Body of pancreas (tissue), 4 donors: ENCODE results near the gene SCGN.

Experiments used
- POLR2A ChIP-seq, 3 donors: fragments of 450-650 bp; IDR thresholded peaks; one replicate each; pipeline ENCODE4 v1.6.1; 2016; ENCODE audit warnings: antibody characterized with exemption in 3 of 3, mild to moderate bottlenecking in 2 of 3
- TF ChIP-seq, protein P1 (sequence below), 7 experiments: fragments of 450-650 bp in 4 of 7; fragments of 200-600 bp in 3 of 7; sonication (generic) in 3 of 7; IDR thresholded peaks; one replicate each; pipeline ENCODE4 v1.5.1; 2016 to 2019; ENCODE audit warnings: antibody characterized with exemption in 7 of 7

GRCh38 chr6:25619217-25619616 lies 32.8 kb upstream of the SCGN start:
- TF ChIP-seq, protein P1, sequence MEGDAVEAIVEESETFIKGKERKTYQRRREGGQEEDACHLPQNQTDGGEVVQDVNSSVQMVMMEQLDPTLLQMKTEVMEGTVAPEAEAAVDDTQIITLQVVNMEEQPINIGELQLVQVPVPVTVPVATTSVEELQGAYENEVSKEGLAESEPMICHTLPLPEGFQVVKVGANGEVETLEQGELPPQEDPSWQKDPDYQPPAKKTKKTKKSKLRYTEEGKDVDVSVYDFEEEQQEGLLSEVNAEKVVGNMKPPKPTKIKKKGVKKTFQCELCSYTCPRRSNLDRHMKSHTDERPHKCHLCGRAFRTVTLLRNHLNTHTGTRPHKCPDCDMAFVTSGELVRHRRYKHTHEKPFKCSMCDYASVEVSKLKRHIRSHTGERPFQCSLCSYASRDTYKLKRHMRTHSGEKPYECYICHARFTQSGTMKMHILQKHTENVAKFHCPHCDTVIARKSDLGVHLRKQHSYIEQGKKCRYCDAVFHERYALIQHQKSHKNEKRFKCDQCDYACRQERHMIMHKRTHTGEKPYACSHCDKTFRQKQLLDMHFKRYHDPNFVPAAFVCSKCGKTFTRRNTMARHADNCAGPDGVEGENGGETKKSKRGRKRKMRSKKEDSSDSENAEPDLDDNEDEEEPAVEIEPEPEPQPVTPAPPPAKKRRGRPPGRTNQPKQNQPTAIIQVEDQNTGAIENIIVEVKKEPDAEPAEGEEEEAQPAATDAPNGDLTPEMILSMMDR (IDR thresholded peaks at IDR 0.05), result no peak
- TF ChIP-seq POLR2A (IDR thresholded peaks at IDR 0.05), result no peak
